GM23338 (cell line): ENCODE measurements around the gene RPS26. TPM values are rescaled to one million over a fixed set of nuclear protein-coding genes. Genes with fewer than 3 reads are reported as not detected.
"Not testable (repeated sequence)": the region's sequence is repeated elsewhere in the genome, so short reads cannot be mapped to it uniquely, and the experiment has no call there.

Experiments
- ATAC-seq: fragments of 200-7000 bp; cut with Tn5 transposase; 3 replicates; pipeline ENCODE4 v1.9.1; 2020
- DNase-seq: peaks from one replicate; pipeline ENCODE4 v3.0.0-alpha.2; 2015; ENCODE audit warnings: low spot score
- H2AFZ ChIP-seq: fragments of 200-600 bp; sonication (generic); 2 replicates; pipeline ENCODE4 v1.8.0; 2016; ENCODE audit warnings: antibody characterized with exemption, mild to moderate bottlenecking, moderate library complexity
- H3F3A ChIP-seq: fragments of 200-600 bp; sonication (generic); replicated peaks from 2 replicates; pipeline ENCODE4 v1.8.0; 2017; ENCODE audit warnings: antibody characterized with exemption, mixed run types, low read depth
- H3K27ac ChIP-seq: fragments of 200-600 bp; sonication (generic); 2 replicates; pipeline ENCODE4 v1.6.1; 2016; ENCODE audit warnings: low read depth
- H3K27me3 ChIP-seq: fragments of 200-600 bp; sonication (generic); 2 replicates; pipeline ENCODE4 v1.8.0; 2016; ENCODE audit warnings: mild to moderate bottlenecking, mixed run types, moderate library complexity; ENCODE audit not compliant: insufficient read depth
- H3K36me3 ChIP-seq: fragments of 200-600 bp; sonication (generic); 2 replicates; pipeline ENCODE4 v1.8.0; 2016; ENCODE audit warnings: mild to moderate bottlenecking; ENCODE audit not compliant: insufficient read depth
- H3K4me1 ChIP-seq: fragments of 200-600 bp; sonication (generic); 2 replicates; pipeline ENCODE4 v1.8.0; 2016; ENCODE audit warnings: mild to moderate bottlenecking, moderate library complexity; ENCODE audit not compliant: insufficient read depth
- H3K4me2 ChIP-seq: fragments of 200-600 bp; sonication (generic); 2 replicates; pipeline ENCODE4 v1.7.1; 2017; ENCODE audit warnings: mixed run types
- H3K4me3 ChIP-seq: fragments of 200-600 bp; sonication (generic); 2 replicates; pipeline ENCODE4 v1.6.1; 2016; ENCODE audit warnings: mixed run types
- H3K79me2 ChIP-seq: fragments of 200-600 bp; sonication (generic); replicated peaks from 2 replicates; pipeline ENCODE4 v1.8.0; 2017; ENCODE audit warnings: mild to moderate bottlenecking; ENCODE audit not compliant: insufficient read depth
- H3K9me2 ChIP-seq: fragments of 200-600 bp; sonication (generic); 2 replicates; pipeline ENCODE4 v1.8.0; 2017; ENCODE audit not compliant: insufficient read depth
- H4K20me1 ChIP-seq: fragments of 200-600 bp; sonication (generic); replicated peaks from 2 replicates; pipeline ENCODE4 v1.8.0; 2017; ENCODE audit warnings: mild to moderate bottlenecking; ENCODE audit not compliant: insufficient read depth
- H3K27ac Mint-ChIP-seq: 2 replicates; pipeline ENCODE4 v1.8.0; 2020; ENCODE audit warnings: inconsistent platforms, mild to moderate bottlenecking, moderate library complexity, mixed read lengths
- H3K27me3 Mint-ChIP-seq: 3 replicates; pipeline ENCODE4 v1.8.0; 2022; ENCODE audit warnings: low read depth, mild to moderate bottlenecking, moderate library complexity, mixed read lengths, inconsistent platforms; ENCODE audit not compliant: insufficient read depth, poor library complexity
- H3K36me3 Mint-ChIP-seq: 3 replicates; pipeline ENCODE4 v1.8.0; 2021; ENCODE audit warnings: low read depth, mild to moderate bottlenecking, inconsistent platforms, moderate library complexity, mixed read lengths
- H3K4me1 Mint-ChIP-seq: 3 replicates; pipeline ENCODE4 v1.8.0; 2020; ENCODE audit warnings: mild to moderate bottlenecking, inconsistent platforms, mixed read lengths
- H3K4me3 Mint-ChIP-seq: 3 replicates; pipeline ENCODE4 v1.8.0; 2021; ENCODE audit warnings: moderate library complexity, mild to moderate bottlenecking, inconsistent platforms, mixed read lengths
- H3K9me3 Mint-ChIP-seq: 3 replicates; pipeline ENCODE4 v1.8.0; 2020; ENCODE audit warnings: moderate library complexity, mild to moderate bottlenecking, inconsistent platforms, mixed read lengths
- CREB1 ChIP-seq: fragments of 250-450 bp; sonication (Bioruptor Pico); IDR thresholded peaks from 2 replicates; pipeline ENCODE4 v1.5.0; 2020; ENCODE audit warnings: low read depth, mild to moderate bottlenecking, moderate library complexity
- EZH2 ChIP-seq: fragments of 200-600 bp; sonication (generic); IDR thresholded peaks from one replicate; pipeline ENCODE4 v1.8.0; 2017; ENCODE audit warnings: antibody characterized with exemption, mild to moderate bottlenecking, low read depth; ENCODE audit not compliant: unreplicated experiment
- EZH2phosphoT487 ChIP-seq: fragments of 200-600 bp; sonication (generic); IDR thresholded peaks from one replicate; pipeline ENCODE4 v1.8.1; 2018; ENCODE audit warnings: antibody characterized with exemption; ENCODE audit not compliant: unreplicated experiment
- JUNB ChIP-seq: IDR thresholded peaks from one replicate; pipeline ENCODE4 v1.6.1; 2016; ENCODE audit warnings: antibody characterized with exemption; ENCODE audit not compliant: unreplicated experiment
- NANOG ChIP-seq: IDR thresholded peaks from 2 replicates; pipeline ENCODE4 v1.6.1; 2016; ENCODE audit warnings: antibody characterized with exemption, borderline replicate concordance
- POLR2AphosphoS5 ChIP-seq: IDR thresholded peaks from 2 replicates; pipeline ENCODE4 v1.6.1; 2016; ENCODE audit warnings: antibody characterized with exemption, low read depth
- ZNF331 ChIP-seq: fragments of 250-450 bp; sonication (Bioruptor Pico); IDR thresholded peaks from 2 replicates; pipeline ENCODE4 v1.5.0; 2020; ENCODE audit warnings: low read depth, mild to moderate bottlenecking, moderate library complexity
- polyA plus RNA-seq: library from polyadenylated mRNA; unstranded; fragments of >200 nt; fragmentation: Nextera tagmentation; extraction: Ambion mirVana; gene quantifications from 2 replicates; pipeline ENCODE4 v1.2.1, GENCODE V29; 2016
- total RNA-seq: library from RNA; depleted of rRNA; stranded (reverse); fragments of >200 nt; shearing (Covaris generic); gene quantifications from 2 replicates; pipeline ENCODE4 v1.2.3, GENCODE V29; 2014
- TF ChIP-seq, protein P1 (sequence below): IDR thresholded peaks from one replicate; pipeline ENCODE4 v1.6.1; 2018; ENCODE audit warnings: antibody characterized with exemption; ENCODE audit not compliant: unreplicated experiment
- TF ChIP-seq, protein P2 (sequence below): IDR thresholded peaks from 2 replicates; pipeline ENCODE4 v1.6.1; 2016; ENCODE audit warnings: antibody characterized with exemption
- TF ChIP-seq, protein P3 (sequence below), 2 experiments: fragments of 200-600 bp in 1 of 2; sonication (generic) in 1 of 2; conservative IDR thresholded peaks; 2 replicates each; pipeline versions ENCODE4 v1.5.1 to v1.6.1; 2016 to 2017; ENCODE audit warnings: antibody characterized with exemption in 2 of 2, low read depth in 2 of 2, mild to moderate bottlenecking in 2 of 2, moderate library complexity in 1 of 2

RPS26 gene
- total and polyA plus RNA-seq, 2 experiments from 2014 or later: 655 to 772 TPM

DNA sequence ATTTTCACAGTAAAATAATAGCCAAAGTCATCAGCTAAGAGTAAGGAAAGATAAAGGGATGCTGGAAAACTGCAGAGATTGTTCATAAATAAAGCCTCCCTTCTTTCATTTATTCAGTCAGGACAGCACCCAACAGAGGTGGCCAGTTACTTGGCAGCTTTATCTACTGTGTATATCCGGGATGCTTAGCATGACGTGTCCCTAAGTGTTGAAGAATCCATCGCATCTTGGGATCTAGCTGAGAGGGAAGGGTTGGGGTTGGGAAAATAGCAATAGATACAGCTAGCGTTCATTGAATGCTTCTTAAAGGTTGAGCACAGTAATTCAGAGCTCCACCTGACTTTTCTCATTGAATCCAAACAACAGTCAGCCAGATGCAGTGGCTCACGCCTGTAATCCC is 32.7 kb downstream of the RPS26 start (continued):
- TF ChIP-seq EZH2 (no peak), ZNF331 (no peak), EZH2phosphoT487 (no peak), NANOG (no peak), POLR2AphosphoS5 (no peak), JUNB (no peak), CREB1 (CRISPR knock-in tag) (no peak)
- TF ChIP-seq, protein P1, sequence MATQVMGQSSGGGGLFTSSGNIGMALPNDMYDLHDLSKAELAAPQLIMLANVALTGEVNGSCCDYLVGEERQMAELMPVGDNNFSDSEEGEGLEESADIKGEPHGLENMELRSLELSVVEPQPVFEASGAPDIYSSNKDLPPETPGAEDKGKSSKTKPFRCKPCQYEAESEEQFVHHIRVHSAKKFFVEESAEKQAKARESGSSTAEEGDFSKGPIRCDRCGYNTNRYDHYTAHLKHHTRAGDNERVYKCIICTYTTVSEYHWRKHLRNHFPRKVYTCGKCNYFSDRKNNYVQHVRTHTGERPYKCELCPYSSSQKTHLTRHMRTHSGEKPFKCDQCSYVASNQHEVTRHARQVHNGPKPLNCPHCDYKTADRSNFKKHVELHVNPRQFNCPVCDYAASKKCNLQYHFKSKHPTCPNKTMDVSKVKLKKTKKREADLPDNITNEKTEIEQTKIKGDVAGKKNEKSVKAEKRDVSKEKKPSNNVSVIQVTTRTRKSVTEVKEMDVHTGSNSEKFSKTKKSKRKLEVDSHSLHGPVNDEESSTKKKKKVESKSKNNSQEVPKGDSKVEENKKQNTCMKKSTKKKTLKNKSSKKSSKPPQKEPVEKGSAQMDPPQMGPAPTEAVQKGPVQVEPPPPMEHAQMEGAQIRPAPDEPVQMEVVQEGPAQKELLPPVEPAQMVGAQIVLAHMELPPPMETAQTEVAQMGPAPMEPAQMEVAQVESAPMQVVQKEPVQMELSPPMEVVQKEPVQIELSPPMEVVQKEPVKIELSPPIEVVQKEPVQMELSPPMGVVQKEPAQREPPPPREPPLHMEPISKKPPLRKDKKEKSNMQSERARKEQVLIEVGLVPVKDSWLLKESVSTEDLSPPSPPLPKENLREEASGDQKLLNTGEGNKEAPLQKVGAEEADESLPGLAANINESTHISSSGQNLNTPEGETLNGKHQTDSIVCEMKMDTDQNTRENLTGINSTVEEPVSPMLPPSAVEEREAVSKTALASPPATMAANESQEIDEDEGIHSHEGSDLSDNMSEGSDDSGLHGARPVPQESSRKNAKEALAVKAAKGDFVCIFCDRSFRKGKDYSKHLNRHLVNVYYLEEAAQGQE: no peak
- TF ChIP-seq, protein P2, sequence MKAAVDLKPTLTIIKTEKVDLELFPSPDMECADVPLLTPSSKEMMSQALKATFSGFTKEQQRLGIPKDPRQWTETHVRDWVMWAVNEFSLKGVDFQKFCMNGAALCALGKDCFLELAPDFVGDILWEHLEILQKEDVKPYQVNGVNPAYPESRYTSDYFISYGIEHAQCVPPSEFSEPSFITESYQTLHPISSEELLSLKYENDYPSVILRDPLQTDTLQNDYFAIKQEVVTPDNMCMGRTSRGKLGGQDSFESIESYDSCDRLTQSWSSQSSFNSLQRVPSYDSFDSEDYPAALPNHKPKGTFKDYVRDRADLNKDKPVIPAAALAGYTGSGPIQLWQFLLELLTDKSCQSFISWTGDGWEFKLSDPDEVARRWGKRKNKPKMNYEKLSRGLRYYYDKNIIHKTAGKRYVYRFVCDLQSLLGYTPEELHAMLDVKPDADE: no peak
- TF ChIP-seq, protein P3, sequence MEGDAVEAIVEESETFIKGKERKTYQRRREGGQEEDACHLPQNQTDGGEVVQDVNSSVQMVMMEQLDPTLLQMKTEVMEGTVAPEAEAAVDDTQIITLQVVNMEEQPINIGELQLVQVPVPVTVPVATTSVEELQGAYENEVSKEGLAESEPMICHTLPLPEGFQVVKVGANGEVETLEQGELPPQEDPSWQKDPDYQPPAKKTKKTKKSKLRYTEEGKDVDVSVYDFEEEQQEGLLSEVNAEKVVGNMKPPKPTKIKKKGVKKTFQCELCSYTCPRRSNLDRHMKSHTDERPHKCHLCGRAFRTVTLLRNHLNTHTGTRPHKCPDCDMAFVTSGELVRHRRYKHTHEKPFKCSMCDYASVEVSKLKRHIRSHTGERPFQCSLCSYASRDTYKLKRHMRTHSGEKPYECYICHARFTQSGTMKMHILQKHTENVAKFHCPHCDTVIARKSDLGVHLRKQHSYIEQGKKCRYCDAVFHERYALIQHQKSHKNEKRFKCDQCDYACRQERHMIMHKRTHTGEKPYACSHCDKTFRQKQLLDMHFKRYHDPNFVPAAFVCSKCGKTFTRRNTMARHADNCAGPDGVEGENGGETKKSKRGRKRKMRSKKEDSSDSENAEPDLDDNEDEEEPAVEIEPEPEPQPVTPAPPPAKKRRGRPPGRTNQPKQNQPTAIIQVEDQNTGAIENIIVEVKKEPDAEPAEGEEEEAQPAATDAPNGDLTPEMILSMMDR (conservative IDR thresholded peaks at IDR 0.05; ENCODE audit: low read depth in 2 of 2): no peak

DNA sequence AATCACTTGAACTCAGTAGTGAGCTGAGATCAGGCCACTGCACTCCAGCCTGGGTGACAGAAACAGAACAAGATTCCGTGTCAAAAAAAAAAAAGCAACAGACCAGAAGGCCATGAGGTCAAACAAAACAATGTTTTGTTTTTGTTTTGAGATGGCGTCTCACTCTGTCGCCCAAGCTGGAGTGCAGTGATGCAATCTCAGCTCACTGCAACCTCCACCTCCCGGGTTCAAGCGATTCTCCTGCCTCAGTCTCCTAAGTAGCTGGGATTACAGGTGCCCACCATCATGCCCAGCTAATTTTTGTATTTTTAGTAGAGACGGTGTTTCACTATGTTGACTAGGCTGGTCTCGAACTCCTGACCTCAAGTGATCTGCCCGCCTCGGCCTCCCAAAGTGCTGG is 36.2 kb downstream of the RPS26 start:
- H3K9me2 ChIP-seq, H3K4me3 Mint-ChIP-seq, H3K36me3 ChIP-seq, H3K27me3 ChIP-seq, H3K27ac Mint-ChIP-seq, H3K36me3 Mint-ChIP-seq, ATAC-seq, H3K9me3 Mint-ChIP-seq, DNase-seq, H3K4me3 ChIP-seq, H3K27me3 Mint-ChIP-seq, H3K4me2 ChIP-seq: not testable (repeated sequence)
- peaks cover 12% of the 10 kb centered on the region; the same call in 1 of the 2 replicates for H4K20me1 ChIP-seq
- peaks cover 22% of the 10 kb centered on the region for H3K79me2 ChIP-seq
- peak overlapping the region; percentile 66; the same call in 1 of the 2 replicates for H2AFZ ChIP-seq
- 0 out of 2 replicates have a peak, but pooled peaks cover 16% of the 10 kb centered on the region for H3F3A ChIP-seq
- H3K4me1 ChIP-seq: peaks cover 21% of the 10 kb centered on the region
- H3K27ac ChIP-seq: peak overlapping the region; percentile 98
- peaks cover 29% of the 10 kb centered on the region for H3K4me1 Mint-ChIP-seq
